GM18873 (cell line): ENCODE measurements around the gene MAD1L1.

ENCODE experiments used
- ATAC-seq: cut with Tn5 transposase; IDR thresholded peaks from one replicate; pipeline ENCODE4 v1.9.1; 2021; ENCODE audit warnings: mild to moderate bottlenecking, moderate library complexity, moderate number of reproducible peaks; ENCODE audit not compliant: unreplicated experiment, low FRiP score

Gene MAD1L1

GRCh38 chr7:2098056-2098455, 134.7 kb downstream of the MAD1L1 start:
- ATAC-seq = no peak

GRCh38 chr7:2097492-2097891, 135.3 kb downstream of the MAD1L1 start:
- no peak for ATAC-seq

DNA sequence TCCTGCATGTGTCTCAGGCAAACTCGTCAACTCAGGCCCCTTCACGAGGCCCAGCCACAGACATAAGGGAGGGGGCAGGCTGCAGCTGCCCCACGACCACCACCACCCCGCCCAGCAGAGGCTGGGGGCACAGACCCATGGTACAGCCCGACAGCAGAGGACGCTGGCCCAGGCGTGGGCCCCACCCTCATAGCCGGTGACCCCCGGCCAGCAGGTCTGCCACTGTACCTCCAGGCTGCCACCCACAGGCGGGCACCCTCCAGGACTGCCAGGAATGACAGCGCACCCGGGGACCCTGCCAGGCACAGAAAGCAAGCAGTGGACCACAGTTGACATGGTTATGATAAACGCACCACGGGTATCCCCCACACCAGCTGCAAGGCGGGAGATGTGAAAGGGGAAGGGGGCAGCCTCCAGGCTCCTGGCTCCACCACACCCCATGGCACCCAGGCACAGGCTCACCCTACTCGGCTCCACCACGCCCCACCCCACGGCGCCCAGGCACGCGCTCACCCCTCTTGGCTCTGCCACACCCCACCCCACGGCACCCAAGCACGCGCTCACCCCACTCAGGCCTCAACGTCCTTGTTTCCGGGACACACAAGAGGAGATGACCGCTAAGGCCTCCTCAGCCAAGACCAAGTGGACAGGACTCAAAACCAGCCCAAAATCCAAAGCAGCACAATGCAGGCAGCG, 135.9 kb downstream of the MAD1L1 start:
- ATAC-seq = no peak

DNA sequence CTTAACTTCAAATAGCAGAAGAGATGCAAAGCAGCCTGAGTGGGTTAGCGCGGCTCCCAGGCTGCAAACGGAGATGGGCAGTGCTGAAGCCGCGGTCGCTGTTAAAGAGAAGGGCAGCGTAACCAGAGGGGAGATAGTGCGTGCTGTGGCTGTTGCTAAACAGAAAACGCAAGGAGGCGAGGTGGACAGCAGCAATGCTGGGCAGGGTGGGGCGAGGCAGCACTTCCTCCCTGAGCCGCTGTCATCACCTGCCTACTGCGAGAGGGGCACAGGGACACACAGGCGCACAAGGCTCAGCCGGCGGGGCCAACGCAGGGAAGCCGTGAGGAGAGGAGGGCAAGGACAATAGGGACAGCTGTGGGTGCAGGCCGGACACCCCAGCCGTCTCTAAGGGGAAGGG, 137.3 kb downstream of the MAD1L1 start:
- no peak for ATAC-seq

- no peak for ATAC-seq
Observed at GRCh38 chr7:2094454-2095045, 138.2 kb downstream of the MAD1L1 start.

- ATAC-seq = no peak
Observed at GRCh38 chr7:2093843-2094220, 138.9 kb downstream of the MAD1L1 start.

DNA sequence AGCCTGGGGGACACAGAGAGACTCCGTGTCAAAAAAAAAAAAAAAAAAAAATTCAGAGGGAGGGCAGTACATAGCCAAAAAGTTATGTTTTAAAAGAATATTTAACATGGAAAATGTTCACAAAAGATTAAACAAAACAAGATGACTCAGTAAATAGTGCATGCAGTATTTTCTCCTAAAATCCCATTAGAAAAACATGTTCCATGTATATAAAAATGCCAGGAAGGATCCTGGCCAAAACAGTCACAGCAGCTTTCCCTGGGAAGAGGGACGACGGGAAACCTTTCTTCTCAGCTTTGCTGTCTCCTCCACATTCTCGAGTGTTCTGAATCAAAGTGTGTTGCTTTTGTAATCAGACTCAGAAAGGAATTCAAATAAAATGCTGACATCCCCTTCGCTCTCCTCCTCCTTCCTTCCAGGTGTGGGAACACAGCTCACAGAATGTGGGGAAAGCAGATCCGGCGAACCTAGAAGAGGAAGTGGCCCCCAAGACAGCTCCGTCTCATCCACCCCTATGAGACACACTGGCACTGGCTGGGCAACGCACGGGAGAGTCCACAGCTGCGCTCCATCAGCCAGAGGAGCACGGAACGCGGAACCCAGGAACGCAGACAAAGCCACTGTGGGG, 139.4 kb downstream of the MAD1L1 start:
- ATAC-seq = no peak

GRCh38 chr7:2092279-2092678, 140.5 kb downstream of the MAD1L1 start:
- no peak for ATAC-seq

DNA sequence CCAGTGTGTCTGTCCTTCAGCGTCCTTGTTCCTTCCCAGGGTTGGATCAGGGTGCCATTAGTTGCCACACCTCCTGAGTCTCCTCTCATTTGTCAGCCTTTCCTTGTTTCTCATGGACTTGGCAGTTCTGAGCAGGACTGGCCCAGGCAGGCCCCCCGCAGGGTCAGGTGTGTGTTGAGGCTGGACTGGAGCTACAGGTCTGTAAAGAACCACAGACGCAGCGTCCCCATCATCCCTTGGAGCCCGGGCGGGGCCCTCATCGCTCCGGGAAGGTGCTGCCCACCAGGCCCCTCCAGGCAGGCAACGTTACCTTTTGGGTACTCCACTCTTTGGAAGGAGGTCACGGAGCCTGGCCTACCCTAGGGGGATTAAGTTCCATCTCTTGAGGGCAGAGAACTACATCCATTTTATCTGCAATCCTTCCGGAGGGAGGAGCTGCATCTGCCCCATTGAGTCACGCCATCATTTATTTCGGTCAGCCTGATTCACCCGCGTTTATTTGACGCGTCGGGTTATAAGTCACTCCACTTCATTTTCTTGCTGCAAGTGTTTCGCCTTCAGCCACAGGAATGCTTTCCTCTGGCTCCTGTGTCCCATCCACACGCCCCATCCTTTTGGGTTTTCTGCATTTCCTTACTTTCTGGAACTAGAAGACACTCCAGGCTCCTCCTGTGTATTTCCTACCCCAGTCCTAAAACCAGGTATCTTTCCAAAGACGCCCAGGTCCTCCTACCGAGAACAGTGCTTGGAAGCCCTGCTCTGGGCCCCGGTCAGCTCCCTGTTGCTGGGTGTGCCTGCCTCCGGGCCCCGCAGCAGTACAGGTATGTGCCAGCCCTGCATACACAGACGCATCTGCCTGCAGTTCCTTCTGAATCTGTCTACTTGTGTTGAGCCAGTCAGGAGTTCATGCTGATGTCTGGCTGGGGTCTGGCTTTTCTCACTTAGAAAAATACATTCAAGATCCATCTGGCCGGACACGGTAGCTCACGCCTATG, 141.9 kb downstream of the MAD1L1 start:
- ATAC-seq = no peak

DNA sequence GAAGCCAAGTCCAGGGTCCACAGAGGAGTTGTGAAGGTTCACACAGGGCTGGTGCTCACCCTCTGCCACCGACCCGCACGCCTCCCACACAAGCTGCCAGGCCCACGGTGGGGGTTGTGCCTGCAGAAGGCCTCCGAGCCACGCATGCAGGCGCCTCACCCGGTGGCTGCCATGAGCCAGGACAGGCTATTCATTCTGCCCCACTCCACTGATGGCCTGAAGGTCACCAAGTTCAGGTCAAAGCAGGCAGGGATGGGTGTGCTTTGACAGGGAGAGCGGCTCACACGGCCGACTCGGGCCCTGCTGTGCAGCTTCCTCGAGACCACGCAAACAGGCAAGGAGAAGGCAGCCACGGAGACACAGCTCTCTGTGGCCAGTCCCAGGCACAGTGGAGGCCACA, 143.9 kb downstream of the MAD1L1 start:
- ATAC-seq = no peak

GRCh38 chr7:2087744-2088143, 145.0 kb downstream of the MAD1L1 start:
- no peak for ATAC-seq

- no peak for ATAC-seq
Observed at GRCh38 chr7:2086229-2086628, 146.5 kb downstream of the MAD1L1 start.

GRCh38 chr7:2085804-2086203, 146.9 kb downstream of the MAD1L1 start:
- ATAC-seq = no peak

DNA sequence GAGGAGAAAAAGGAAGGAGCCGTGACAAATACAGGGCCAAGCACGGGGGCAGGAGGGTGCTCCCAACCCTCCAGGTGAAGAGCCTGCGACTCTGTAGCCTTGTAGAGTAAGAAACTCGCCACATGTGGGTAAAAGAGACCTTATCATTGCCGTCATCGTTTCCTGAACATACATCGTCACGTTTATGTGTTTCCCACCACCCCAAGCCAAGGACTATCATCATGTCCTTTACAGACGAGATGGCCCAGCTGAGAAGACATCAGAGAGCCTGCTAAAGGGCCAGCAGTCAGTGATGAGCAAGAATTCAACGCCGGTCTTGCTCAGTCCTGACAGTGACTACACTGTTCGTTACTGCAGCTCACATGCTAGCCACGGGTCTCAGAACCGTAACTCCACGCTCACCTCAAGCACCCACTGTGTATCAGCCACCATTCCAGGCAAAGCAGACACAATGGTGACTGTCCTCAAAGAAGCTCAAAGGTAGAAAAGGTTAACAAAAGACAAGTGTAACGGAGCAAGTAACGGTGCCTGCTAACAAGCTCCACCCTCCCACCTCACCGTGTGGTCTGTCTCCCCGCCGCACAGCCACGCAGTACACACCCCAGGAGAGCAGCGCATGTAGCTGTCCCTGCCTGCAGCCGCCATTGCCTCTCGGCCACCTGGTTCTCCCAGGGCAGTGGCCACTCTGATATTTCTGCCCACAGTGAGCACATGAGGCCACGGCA, 147.8 kb downstream of the MAD1L1 start:
- ATAC-seq = no peak

DNA sequence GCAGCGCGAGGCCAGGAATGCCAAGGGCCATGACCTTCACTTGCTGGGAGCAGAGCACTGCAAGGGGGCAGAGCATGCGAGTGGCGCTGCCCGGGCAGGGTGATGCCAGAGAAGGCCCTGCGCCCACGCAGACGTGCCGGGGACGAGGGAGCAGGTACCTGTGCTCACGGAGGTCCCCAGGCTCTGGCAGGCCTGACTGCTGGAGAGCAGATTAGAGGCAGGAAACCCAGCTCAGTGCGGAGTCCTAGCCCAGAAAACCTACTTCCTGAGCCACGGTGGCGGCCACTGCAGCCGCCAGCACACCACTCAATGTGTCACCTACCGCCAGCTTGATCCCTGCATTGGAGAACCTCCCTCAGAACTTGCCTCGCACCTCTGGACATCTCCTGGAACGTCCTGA, 148.4 kb downstream of the MAD1L1 start:
- ATAC-seq = no peak

DNA sequence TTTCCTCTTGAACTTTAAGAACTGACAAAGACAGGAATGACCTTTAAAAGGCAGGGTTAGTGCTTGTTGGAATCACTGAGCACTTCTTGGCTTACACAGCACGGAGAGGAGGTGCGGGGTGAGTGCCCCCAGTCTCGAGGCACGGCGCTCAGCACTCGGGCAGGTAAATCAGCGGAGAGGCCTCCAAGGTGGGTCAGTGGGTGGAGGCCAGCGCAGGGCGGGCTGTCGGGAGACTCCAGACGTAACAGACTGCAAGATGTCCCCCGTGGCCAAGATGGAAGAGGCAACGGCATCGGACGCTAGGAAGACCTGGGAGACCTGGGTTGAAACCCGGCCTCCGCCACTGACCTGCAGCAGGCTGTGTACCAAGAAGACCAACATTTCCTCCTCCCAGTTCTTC, 149.4 kb downstream of the MAD1L1 start:
- ATAC-seq = no peak

DNA sequence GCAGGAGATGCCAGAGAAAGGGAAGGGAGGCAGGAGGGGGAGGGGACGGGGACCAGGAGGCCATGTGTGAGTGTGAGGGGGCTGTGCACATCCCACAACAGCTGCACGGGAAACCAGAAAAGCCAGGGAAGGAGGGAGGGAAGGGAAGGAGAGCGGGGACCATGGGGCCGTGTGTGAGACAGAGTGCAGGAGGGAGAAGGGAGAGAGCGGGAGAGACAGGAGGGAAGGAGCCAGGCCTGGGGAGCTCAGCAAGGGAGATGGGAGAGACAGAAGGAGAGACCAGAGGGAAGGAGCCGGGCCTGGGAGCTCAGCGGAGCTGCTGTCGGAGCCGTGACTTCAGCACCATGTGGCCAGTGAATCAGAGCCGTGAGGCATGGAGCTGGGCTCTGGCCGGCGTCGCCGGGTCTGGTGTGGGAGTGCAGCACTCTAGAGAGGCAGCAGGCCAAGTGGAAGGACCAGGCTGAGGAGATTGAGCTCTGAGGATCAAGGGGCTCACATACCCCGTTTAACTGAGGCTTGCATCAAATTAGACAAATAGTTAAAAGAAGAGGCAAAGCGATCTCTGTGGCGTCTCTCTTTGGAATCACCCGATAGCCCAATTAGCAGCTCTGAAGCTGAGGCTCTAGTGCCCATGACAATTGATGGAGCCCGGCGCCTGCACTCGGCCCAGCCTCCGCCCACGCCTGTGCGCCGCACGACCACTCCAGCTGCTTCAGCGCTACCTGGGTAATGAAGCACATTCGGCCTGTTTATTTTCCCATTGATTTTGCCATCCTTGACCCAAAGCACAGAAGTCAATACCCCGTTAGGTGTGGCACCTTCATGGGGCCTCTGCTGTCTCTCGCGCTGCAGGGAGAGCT, 150.4 kb downstream of the MAD1L1 start:
- no peak for ATAC-seq

GRCh38 chr7:2081526-2082135, 151.1 kb downstream of the MAD1L1 start:
- no peak for ATAC-seq

DNA sequence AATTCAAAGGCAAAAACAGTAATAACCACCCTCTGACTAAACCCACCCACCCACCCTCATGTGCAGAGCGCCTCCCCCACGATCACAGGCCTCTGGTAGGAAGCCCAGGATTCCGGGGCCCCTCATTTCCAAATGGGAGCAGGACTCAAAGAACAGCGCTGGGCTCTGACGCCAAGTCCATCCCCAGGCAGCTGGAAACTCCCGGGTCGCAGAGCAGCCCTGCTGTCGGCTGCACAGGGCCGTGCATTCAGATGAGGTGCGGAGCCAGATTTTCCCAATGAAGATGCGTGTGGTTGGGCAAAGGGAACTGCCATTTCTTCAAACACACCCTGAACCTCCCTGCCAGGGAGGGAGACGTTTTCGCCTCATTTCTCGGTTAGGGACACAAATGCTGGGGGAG, 152.3 kb downstream of the MAD1L1 start:
- ATAC-seq = no peak
